HG02981 (cell line): ENCODE data around the gene TPGS2.

Experiments used
- ATAC-seq: cut with Tn5 transposase; IDR thresholded peaks from one replicate; pipeline ENCODE4 v1.9.1; 2021; ENCODE audit warnings: mild to moderate bottlenecking, moderate library complexity; ENCODE audit not compliant: unreplicated experiment

TPGS2 gene

GRCh38 chr18:36745219-36745975 lies 83.4 kb downstream of the TPGS2 start:
- no peak for ATAC-seq

GRCh38 chr18:36744261-36744876 lies 84.4 kb downstream of the TPGS2 start:
- ATAC-seq, result no peak
